Subcutaneous adipose tissue (tissue), 4 donors: ENCODE results near the gene GH2. TPM values are rescaled to one million over a fixed set of nuclear protein-coding genes. Genes with fewer than 3 reads are reported as not detected.
"Not testable (repeated sequence)": the region's sequence is repeated elsewhere in the genome, so short reads cannot be mapped to it uniquely, and the experiment has no call there.

Experiments used
- CTCF ChIP-seq: fragments of 450-650 bp; IDR thresholded peaks from one replicate; pipeline ENCODE4 v1.5.1; 2016; ENCODE audit warnings: low read depth, mild to moderate bottlenecking, control low read depth, antibody characterized with exemption, moderate library complexity
- total RNA-seq, 4 donors: library from RNA; depleted of rRNA; stranded (reverse); fragments of >200 nt; gene quantifications; one replicate each; pipeline ENCODE4 v1.1.0, GENCODE V29; 2016

GH2 gene
- total RNA-seq, 4 donors from 2014 or later, result not detected

- TF ChIP-seq CTCF, result no peak
Measured at GRCh38 chr17:63926164-63926563, 44.4 kb upstream of the GH2 start.

GRCh38 chr17:63925615-63926014 is 43.9 kb upstream of the GH2 start:
- TF ChIP-seq CTCF, result no peak

GRCh38 chr17:63919311-63919723 is 37.6 kb upstream of the GH2 start:
- TF ChIP-seq CTCF, result no peak

GRCh38 chr17:63918789-63919305 is 37.1 kb upstream of the GH2 start, which contains the start of gene GH1:
GH1 (minus strand) TSS chr17:63918839; CDS start chr17:63918776, 63 bp downstream.
- not testable (repeated sequence) for TF ChIP-seq CTCF

GRCh38 chr17:63918305-63918704 is 36.6 kb upstream of the GH2 start:
- no peak for TF ChIP-seq CTCF

- TF ChIP-seq CTCF, result no peak
Measured at GRCh38 chr17:63917646-63918045, 35.9 kb upstream of the GH2 start.

GRCh38 chr17:63916566-63917185 is 34.9 kb upstream of the GH2 start:
- no peak for TF ChIP-seq CTCF
